ENCODE measurements around the gene LIPN. TPM values are rescaled to one million over a fixed set of nuclear protein-coding genes. Genes with fewer than 3 reads are reported as not detected.
"Not testable (repeated sequence)": the region's sequence is repeated elsewhere in the genome, so short reads cannot be mapped to it uniquely, and the experiment has no call there.

Gene LIPN
- total RNA-seq, 1 donor from 2014 or later = not detected

DNA sequence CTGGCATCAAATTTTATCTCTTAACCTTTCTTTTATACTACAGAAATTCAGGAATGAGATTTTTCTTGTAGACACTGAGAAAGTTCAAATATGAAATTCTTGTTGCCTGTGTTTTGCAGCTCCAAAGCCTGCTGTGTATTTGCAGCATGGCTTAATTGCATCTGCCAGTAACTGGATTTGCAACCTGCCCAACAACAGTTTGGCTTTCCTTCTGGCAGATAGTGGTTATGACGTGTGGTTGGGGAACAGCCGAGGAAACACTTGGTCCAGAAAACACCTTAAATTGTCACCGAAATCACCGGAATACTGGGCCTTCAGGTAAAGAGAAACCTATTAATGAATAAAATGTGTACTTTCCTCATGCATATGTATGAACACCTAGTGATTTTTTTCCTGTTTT is 29.0 kb upstream of the LIPN start:
- Mint-ChIP-seq H3K9me3 (peaks cover 2% of the 10 kb centered on the region), H3K27ac (ENCODE audit: unreplicated experiment) (no peak overlapping the region), H3K4me3 (no peak overlapping the region), H3K36me3 (ENCODE audit: low read depth) (no peaks in the 10 kb centered on the region), H3K4me1 (peaks cover 13% of the 10 kb centered on the region), H3K27me3 (ENCODE audit: low read depth) (peaks cover 6% of the 10 kb centered on the region)
- no peak for DNase-seq (ENCODE audit: low read depth, low spot score)
- TF ChIP-seq, protein P1, sequence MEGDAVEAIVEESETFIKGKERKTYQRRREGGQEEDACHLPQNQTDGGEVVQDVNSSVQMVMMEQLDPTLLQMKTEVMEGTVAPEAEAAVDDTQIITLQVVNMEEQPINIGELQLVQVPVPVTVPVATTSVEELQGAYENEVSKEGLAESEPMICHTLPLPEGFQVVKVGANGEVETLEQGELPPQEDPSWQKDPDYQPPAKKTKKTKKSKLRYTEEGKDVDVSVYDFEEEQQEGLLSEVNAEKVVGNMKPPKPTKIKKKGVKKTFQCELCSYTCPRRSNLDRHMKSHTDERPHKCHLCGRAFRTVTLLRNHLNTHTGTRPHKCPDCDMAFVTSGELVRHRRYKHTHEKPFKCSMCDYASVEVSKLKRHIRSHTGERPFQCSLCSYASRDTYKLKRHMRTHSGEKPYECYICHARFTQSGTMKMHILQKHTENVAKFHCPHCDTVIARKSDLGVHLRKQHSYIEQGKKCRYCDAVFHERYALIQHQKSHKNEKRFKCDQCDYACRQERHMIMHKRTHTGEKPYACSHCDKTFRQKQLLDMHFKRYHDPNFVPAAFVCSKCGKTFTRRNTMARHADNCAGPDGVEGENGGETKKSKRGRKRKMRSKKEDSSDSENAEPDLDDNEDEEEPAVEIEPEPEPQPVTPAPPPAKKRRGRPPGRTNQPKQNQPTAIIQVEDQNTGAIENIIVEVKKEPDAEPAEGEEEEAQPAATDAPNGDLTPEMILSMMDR (conservative IDR thresholded peaks at IDR 0.05) = no peak

DNA sequence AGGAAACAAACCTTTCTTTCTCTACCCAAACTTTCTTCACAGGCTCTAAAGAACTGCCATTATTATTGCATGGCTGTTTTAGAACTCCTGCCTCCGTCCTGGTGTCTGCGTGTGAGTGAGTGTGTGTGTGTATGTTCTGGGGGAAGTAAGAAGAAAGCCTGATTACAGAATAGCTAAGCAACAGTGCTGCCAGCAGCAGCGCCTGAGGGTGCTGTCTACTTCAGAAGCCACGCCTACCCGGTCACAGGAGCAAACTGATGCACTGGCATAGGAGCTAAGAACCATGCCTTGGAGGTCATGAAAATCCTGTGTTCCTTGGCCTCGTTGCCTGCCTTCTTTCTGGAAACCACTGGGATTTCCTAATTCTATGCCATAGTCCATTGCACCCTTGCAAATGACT is 28.5 kb upstream of the LIPN start:
- DNase-seq (ENCODE audit: low read depth, low spot score) = no peak
- Mint-ChIP-seq H3K27ac (ENCODE audit: unreplicated experiment) (no peak overlapping the region), H3K9me3 (no peaks in the 10 kb centered on the region), H3K36me3 (ENCODE audit: low read depth) (no peaks in the 10 kb centered on the region), H3K4me3 (no peak overlapping the region), H3K27me3 (ENCODE audit: low read depth) (peaks cover 3% of the 10 kb centered on the region), H3K4me1 (peaks cover 13% of the 10 kb centered on the region)
- TF ChIP-seq, protein P1 (conservative IDR thresholded peaks at IDR 0.05) = no peak

GRCh38 chr10:88733215-88733614 is 26.6 kb upstream of the LIPN start:
- Mint-ChIP-seq H3K27me3 (ENCODE audit: low read depth) (no peaks in the 10 kb centered on the region), H3K4me1 (peaks cover 13% of the 10 kb centered on the region), H3K4me3 (no peak overlapping the region), H3K36me3 (ENCODE audit: low read depth) (no peaks in the 10 kb centered on the region), H3K27ac (ENCODE audit: unreplicated experiment) (no peak overlapping the region), H3K9me3 (no peaks in the 10 kb centered on the region)
- no peak for DNase-seq (ENCODE audit: low read depth, low spot score)
- TF ChIP-seq, protein P1 (conservative IDR thresholded peaks at IDR 0.05) = no peak

- Mint-ChIP-seq H3K4me1 (peaks cover 13% of the 10 kb centered on the region), H3K36me3 (ENCODE audit: low read depth) (no peaks in the 10 kb centered on the region), H3K9me3 (no peaks in the 10 kb centered on the region), H3K27me3 (ENCODE audit: low read depth) (no peaks in the 10 kb centered on the region), H3K4me3 (no peak overlapping the region), H3K27ac (ENCODE audit: unreplicated experiment) (no peak overlapping the region)
- no peak for DNase-seq (ENCODE audit: low read depth, low spot score)
- TF ChIP-seq, protein P1 (conservative IDR thresholded peaks at IDR 0.05) = no peak
Measured at GRCh38 chr10:88735661-88736060, 24.2 kb upstream of the LIPN start.

DNA sequence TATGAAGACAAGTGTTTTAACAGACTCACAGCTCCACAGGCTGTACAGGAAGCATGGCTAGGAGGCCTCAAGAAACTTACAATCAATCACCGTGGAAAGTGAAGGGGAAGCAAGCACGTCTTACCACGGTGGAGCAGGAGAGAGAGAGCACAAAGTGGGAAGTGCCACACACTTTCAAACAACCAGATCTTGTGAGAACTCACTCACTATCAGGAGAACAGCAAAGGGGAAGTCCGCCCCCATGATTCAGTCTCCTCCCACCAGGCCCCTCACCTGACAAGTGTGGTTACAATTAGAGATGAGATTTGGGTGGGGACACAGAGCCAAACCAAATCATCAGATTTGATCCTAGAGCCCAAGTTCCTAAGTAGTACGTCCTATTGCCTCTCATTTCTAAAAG is 17.9 kb upstream of the LIPN start:
- H3K9me3 Mint-ChIP-seq; H3K4me3 Mint-ChIP-seq; H3K36me3 Mint-ChIP-seq (ENCODE audit: low read depth); H3K27ac Mint-ChIP-seq (ENCODE audit: unreplicated experiment); H3K27me3 Mint-ChIP-seq (ENCODE audit: low read depth); DNase-seq (ENCODE audit: low read depth, low spot score); H3K4me1 Mint-ChIP-seq: not testable (repeated sequence)

- Mint-ChIP-seq H3K27me3 (ENCODE audit: low read depth) (peaks cover 10% of the 10 kb centered on the region), H3K4me1 (no peaks in the 10 kb centered on the region), H3K4me3 (no peak overlapping the region), H3K27ac (ENCODE audit: unreplicated experiment) (no peak overlapping the region), H3K36me3 (ENCODE audit: low read depth) (no peaks in the 10 kb centered on the region), H3K9me3 (peaks cover 7% of the 10 kb centered on the region)
- no peak for DNase-seq (ENCODE audit: low read depth, low spot score)
- TF ChIP-seq, protein P1 (conservative IDR thresholded peaks at IDR 0.05) = no peak
Measured at GRCh38 chr10:88742448-88742847, 17.4 kb upstream of the LIPN start.
